ENCODE data around the gene EDEM2.
A peak's percentile ranks its signal among the peaks of the same experiment; 100 is the strongest.
"Not testable (repeated sequence)": the region's sequence is repeated elsewhere in the genome, so short reads cannot be mapped to it uniquely, and the experiment has no call there.

EDEM2 gene

GRCh38 chr20:35129647-35130069 is 17.5 kb downstream of the EDEM2 start:
- DNase-seq (ENCODE audit: low spot score) (peak; percentile 60), FAIRE-seq (peak; percentile 72)

GRCh38 chr20:35125753-35126152 is 21.4 kb downstream of the EDEM2 start:
- FAIRE-seq (no peak), DNase-seq (ENCODE audit: low spot score) (no peak)

GRCh38 chr20:35122756-35123405 is 24.3 kb downstream of the EDEM2 start:
- FAIRE-seq (no peak), DNase-seq (ENCODE audit: low spot score) (no peak)

GRCh38 chr20:35121186-35121585 is 25.9 kb downstream of the EDEM2 start:
- FAIRE-seq (no peak), DNase-seq (ENCODE audit: low spot score) (no peak)

GRCh38 chr20:35120012-35120701 is 27.0 kb downstream of the EDEM2 start:
- FAIRE-seq (no peak), DNase-seq (ENCODE audit: low spot score) (peak; percentile 54)

- FAIRE-seq (no peak), DNase-seq (ENCODE audit: low spot score) (no peak)
Observed at GRCh38 chr20:35117629-35118028, 29.5 kb downstream of the EDEM2 start.

GRCh38 chr20:35117196-35117595 is 29.9 kb downstream of the EDEM2 start:
- no peak for FAIRE-seq
- no peak for DNase-seq (ENCODE audit: low spot score)

GRCh38 chr20:35116258-35116657 is 30.9 kb downstream of the EDEM2 start:
- FAIRE-seq (no peak), DNase-seq (ENCODE audit: low spot score) (no peak)

- no peak for FAIRE-seq
Observed at GRCh38 chr20:35115606-35116005, 31.5 kb downstream of the EDEM2 start.

GRCh38 chr20:35112276-35112675 is 34.9 kb downstream of the EDEM2 start:
- not testable (repeated sequence) for FAIRE-seq; DNase-seq (ENCODE audit: low spot score)

More at GRCh38 chr20:35115606-35116005, 31.5 kb downstream of the EDEM2 start:
- no peak for DNase-seq (ENCODE audit: low spot score)

- FAIRE-seq: peak; percentile 88
Observed at GRCh38 chr20:35111141-35111888, 35.8 kb downstream of the EDEM2 start.

GRCh38 chr20:35108921-35109320 is 38.2 kb downstream of the EDEM2 start:
- DNase-seq (ENCODE audit: low spot score) (no peak), FAIRE-seq (no peak)

More at GRCh38 chr20:35111141-35111888, 35.8 kb downstream of the EDEM2 start:
- peak; percentile 93 for DNase-seq (ENCODE audit: low spot score)

- no peak for DNase-seq (ENCODE audit: low spot score)
- no peak for FAIRE-seq
Observed at GRCh38 chr20:35106827-35107380, 40.2 kb downstream of the EDEM2 start.

- DNase-seq (ENCODE audit: low spot score) (no peak), FAIRE-seq (no peak)
Observed at GRCh38 chr20:35104685-35105295, 42.3 kb downstream of the EDEM2 start.

GRCh38 chr20:35101620-35102019 is 45.5 kb downstream of the EDEM2 start:
- no peak for DNase-seq (ENCODE audit: low spot score)
- FAIRE-seq: no peak

GRCh38 chr20:35093267-35093884 is 53.8 kb downstream of the EDEM2 start:
- DNase-seq (ENCODE audit: low spot score) (peak; percentile 89), FAIRE-seq (peak; percentile 85)

GRCh38 chr20:35092524-35093266 is 54.4 kb downstream of the EDEM2 start, which contains the start of gene TRPC4AP:
TRPC4AP (minus strand) TSS chr20:35092807; CDS start chr20:35092781, 26 bp downstream.
- peak; percentile 84 for DNase-seq (ENCODE audit: low spot score)
- FAIRE-seq: no peak

GRCh38 chr20:35091816-35092523 is 55.2 kb downstream of the EDEM2 start:
- DNase-seq (ENCODE audit: low spot score) (no peak), FAIRE-seq (no peak)
